UCSD-AML1 (cell line): ENCODE results near the gene SCAMP1.
"Not testable (repeated sequence)": the region's sequence is repeated elsewhere in the genome, so short reads cannot be mapped to it uniquely, and the experiment has no call there.

ENCODE experiments used
- DNase-seq: peaks from one replicate; lab custom pipeline; 2025; ENCODE audit not compliant: unreplicated experiment; lab: John Stamatoyannopoulos, UW

SCAMP1 gene

DNA sequence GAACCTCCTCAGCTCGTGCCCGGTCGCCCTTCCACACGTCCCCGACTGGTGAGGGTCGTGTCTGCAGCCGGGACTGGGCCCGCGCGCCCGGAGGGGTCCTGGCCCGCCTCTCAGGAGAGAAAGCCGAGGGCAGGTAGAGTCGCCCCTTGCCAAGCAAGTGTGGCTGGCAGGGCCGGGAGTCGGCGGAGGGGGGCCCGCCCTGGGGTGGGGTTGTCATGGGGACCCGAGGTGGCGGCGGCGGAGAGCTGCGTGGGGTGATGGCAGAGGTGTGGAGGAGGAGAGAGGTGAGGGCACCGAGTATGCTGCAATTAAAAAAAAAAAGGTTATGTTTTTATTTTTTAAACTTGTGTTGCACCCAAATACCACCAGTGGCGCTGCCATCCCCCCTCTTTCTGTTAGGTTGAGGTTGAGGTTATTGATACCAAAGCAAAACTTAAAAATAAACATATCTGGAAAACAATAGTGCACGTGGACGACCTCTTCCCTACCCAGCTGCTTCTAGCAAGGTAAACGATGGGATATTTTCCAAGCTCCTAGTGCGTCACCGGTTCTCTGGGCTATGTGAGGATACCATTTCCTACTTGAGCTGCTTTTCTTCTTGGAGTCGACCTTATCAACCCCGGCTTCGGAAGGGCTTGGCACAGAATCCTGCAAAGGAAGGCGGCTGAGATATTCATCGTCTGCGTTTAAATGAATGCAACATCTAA, 660 bp downstream of the SCAMP1 start:
- peak; percentile 49 for DNase-seq

DNA sequence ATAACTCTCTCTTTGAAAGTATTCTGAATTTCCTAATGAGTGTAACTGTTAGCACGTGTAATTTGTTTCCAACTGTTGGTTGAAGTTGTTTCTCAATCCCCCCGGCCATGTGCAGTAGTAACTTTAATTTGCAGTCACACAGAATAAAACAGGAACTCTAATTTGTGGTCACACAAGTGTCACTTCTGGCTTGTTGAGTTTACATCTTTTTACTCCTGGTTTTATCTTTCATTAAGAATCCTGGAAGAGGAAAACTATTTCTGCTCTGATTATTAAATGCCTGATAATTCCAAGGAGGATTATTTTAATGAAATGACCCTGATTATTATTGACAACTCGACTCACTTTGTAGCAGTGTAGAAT, 1.2 kb downstream of the SCAMP1 start:
- no peak for DNase-seq

DNA sequence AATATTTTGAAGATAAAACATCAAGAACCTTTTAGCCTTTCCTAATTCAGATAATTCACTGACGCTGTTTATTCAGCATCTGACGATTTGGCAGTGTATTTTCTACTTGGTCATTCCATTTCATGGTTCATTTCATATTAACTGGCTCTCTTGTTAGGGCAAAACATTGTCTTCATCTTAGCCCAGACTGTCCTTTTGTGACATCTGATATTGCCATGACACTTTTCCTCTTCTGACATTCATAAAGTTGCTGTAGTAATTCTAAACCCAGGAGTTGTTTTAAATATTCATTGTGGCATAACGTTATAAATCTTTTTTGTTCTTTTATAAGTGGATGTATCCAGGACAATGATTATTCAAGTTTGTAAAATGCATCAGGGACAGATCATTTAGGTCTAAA, 1.8 kb downstream of the SCAMP1 start:
- DNase-seq, result no peak

GRCh38 chr5:78364005-78364404, 3.6 kb downstream of the SCAMP1 start:
- DNase-seq, result no peak

DNA sequence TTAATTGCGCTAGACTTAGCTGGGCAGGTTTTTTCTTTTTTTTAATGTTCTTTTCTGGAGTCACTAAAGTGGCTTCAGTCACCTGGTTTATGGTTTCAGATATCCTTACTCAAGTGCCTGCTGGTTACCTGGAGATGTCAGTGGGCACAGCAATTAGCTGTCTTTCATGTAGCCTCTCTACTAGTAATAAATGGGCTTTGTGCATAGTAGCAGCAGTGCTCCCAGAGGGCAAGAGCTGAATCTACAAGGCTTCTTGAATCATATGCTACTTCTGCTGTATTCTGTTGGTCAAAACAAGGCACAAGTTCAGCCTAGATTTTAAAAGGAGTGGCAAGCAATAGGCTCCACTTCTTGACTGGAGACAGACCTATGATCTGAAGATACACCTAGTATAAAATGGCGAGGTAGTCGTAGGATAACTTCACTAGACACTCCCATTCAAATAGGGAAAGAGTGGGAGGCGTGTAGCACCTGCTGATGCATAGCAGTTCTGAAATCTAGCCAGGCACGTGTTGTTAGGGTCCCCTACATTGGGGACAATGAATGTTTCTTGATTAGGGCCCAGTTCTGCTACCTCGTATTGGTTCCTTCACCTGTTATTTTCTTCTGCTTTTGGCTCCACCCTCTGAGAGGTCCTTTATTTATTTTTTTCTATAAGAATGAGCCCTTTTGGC, 7.0 kb downstream of the SCAMP1 start:
- DNase-seq, result no peak

GRCh38 chr5:78369680-78370079, 9.3 kb downstream of the SCAMP1 start:
- DNase-seq, result no peak

- no peak for DNase-seq
These were observed 12.8 kb downstream of the SCAMP1 start for GRCh38 chr5:78373231-78373630.

GRCh38 chr5:78376315-78376714, 15.9 kb downstream of the SCAMP1 start:
- no peak for DNase-seq

DNA sequence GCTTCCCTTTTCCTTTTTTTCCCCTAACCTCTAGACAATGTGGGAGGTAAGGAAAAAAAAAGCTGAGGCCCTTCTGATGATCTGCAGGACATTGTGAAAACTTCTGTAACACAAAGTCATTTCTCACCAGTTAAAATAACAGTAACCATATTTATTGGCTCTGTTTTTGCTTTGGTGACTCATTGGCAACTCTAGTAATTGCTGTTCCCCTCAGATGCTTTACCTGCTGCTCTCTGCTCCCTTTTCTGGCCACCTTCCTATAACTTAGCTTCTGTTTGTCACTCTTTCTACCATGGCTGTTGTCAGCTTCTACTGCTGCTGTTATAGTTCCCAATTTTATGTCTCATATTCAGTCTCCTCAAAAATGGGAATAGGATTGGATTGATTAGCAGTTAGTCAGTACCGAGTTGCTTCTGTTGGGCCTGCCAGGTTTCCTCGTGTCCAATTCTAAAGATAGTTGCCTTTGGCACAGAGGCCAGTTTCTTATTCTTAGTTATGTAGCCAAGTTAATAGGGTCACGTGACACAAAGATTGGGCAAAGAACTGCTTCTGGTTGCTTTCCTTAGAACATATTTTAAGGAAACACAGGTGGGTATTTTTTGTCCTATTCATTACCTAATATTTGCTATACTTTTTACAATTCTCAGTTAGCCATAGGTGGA, 16.8 kb downstream of the SCAMP1 start:
- no peak for DNase-seq

DNA sequence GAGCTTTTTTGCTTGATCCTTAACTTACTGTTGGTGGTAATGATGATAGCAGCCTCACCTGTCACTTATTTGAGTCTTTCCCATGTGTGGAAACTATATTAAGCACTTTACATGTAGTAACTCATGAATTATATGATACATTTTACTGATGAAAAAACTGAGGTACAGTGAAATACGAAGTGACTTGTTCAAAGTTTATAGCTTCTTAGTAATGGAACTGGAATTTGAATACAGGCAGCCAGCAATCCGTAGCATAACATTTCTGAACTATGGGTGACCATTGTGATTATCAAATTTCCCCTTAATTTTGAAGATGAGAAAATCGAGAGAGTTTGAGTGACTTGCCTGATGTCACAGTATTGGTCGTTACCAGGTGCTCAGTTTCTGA, 17.3 kb downstream of the SCAMP1 start:
- no peak for DNase-seq

- DNase-seq, result no peak
These were observed 27.2 kb downstream of the SCAMP1 start for GRCh38 chr5:78387468-78388153.

DNA sequence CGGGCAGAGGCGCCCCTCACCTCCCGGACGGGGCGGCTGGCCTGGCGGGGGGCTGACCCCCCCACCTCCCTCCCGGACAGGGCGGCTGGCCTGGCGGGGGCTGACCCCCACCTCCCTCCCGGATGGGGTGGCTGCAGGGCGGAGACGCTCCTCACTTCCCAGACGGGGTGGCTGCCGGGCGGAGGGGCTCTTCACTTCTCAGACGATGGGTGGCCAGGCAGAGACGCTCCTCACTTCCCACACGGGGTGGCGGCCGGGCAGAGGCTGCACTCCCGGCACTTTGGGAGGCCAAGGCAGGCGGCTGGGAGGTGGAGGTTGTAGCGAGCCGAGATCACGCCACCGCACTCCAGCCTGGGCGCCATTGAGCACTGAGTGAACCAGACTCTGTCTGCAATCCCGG, 30.9 kb downstream of the SCAMP1 start:
- DNase-seq, result not testable (repeated sequence)

GRCh38 chr5:78397831-78398230, 37.4 kb downstream of the SCAMP1 start:
- no peak for DNase-seq

- DNase-seq, result no peak
These were observed 38.7 kb downstream of the SCAMP1 start for GRCh38 chr5:78399116-78399515.

DNA sequence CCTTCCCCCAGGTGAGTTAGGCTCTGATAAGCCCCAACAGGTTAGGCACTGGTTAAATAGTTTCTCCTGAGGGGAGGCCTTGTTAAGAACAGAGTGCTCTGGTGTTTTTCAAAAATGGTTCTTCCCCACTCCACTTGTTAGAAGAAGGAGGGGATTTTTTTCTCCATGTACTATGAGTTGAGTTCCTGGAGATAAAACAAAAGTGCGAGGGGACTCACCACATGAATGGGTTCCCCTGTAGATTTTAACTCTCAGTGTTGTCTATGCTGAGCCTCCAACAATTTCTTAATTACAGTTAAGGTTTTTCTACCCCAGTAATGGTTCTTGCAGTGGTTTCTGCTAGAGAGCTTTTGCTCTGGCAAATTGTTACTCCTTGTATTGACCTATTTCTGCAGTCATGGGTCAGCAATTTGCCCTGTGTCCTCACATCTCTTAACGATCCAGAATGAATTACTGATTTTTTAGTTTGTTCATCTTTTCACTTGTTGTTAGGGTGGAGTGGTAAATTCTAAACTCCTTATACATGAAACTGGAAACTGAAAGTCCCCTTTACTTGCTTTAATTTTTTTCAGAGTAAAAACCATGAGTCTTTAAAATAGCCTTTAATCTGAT, 44.4 kb downstream of the SCAMP1 start:
- no peak for DNase-seq

- DNase-seq, result no peak
These were observed 45.7 kb downstream of the SCAMP1 start for GRCh38 chr5:78405829-78406750.

GRCh38 chr5:78407458-78407857, 47.0 kb downstream of the SCAMP1 start:
- DNase-seq, result no peak

DNA sequence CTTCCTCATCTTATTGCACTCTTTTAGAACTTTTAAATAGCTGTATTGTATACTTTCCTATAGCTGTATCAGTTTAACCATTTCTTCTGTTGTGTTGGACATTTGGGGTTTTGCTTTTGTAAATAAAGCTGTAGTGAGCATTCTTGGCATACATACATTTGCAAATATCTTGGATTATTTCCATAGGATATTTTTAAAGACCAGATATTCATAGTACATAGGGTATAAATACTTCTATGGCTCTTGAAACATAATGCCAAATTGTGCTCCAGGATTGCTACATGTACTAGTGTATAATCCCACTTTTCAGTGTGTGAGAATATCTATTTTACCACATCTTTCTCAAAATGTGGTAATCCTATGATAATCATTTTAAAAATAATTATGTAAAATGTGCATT, 51.2 kb downstream of the SCAMP1 start:
- no peak for DNase-seq

GRCh38 chr5:78416677-78417425, 56.4 kb downstream of the SCAMP1 start:
- DNase-seq, result no peak

DNA sequence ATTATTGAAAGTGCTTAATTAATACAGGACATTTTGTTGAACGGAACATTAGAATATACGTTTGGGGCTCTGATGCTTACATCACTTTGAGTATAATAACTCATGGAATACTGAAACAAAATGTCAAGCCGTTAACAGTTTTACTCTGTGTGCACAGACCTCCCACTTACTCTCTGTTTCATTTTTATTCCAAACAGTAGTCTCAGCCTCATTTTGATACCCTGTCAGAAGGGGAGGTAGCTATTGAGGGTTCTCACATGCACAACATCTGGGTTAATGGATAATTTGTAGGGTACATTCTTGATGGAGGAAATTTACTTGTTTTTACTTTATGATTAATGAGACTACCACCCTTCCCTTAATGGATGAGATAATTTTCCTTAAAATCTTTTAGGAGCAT, 59.0 kb downstream of the SCAMP1 start:
- DNase-seq, result no peak
